DMS153 (cell line): ENCODE data around the gene OR8H1.

Experiments used
- DNase-seq: peaks from one replicate; lab custom pipeline; 2025; lab: John Stamatoyannopoulos, UW

Gene OR8H1, protein sequence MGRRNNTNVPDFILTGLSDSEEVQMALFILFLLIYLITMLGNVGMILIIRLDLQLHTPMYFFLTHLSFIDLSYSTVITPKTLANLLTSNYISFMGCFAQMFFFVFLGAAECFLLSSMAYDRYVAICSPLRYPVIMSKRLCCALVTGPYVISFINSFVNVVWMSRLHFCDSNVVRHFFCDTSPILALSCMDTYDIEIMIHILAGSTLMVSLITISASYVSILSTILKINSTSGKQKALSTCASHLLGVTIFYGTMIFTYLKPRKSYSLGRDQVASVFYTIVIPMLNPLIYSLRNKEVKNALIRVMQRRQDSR

GRCh38 chr11:56292154-56292553 is at the start of gene OR8H1:
Gene OR8H1 (minus strand): TSS chr11:56292254. CDS start chr11:56291062, 1,192 bp downstream.
- DNase-seq = no peak

GRCh38 chr11:56340289-56340688 is 48.2 kb upstream of the OR8H1 start:
- no peak for DNase-seq

DNA sequence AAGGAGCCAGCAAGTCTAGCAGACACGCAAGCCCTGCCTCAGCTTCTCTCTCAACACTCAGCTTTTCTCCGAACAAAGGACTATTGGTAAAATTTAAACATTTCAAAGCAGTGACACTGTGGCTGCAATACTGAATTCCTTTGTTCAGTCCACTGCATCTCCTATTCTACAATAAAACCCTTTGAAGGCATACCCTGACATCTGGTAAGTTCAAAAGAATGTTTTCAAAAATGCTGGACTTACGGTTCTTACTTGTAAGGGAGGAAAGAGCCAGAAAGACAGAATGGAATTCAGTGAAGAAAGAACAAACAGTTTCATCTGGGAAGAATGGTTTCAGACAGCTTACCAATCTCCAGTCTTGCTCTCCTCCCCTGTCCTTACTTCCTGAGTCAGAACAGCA is 41.1 kb upstream of the OR8H1 start:
- no peak for DNase-seq

DNA sequence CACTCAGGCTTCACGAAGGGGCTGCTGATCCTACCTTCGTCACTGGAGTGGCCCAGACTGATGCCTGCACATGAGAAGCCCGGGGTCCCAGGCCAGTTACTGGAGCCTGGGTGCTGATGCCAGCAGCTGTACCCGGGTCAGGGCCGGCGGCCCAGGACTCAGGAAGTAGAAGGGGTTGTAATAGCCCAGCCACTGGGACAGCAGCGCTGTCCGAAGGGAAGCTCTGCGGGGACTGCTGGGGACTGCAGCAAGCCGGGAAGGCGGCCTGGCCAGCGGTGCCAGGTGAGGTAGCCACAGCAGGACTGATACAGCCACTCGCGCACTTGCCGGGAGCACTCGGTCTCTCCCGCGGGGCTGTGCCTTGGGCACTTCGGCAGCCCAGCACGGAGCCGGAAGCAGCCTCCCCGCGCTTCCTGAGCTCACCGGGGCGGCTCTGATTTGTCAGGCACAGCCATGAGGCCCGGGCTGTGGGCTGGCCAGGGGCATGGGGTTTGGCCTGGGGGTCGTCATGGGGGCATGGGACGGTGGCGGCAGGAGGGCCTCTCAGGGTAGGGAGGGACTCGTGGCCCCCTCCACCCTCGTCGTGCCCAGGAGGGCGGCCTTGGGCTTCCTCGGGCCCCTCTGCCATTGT is 39.9 kb upstream of the OR8H1 start:
- DNase-seq = no peak

GRCh38 chr11:56314844-56315243 is 22.8 kb upstream of the OR8H1 start, which contains the start of gene OR8K3:
Gene OR8K3 (plus strand): TSS chr11:56315144. CDS start chr11:56318307, 3,163 bp downstream.
- DNase-seq = no peak

- DNase-seq = no peak
These were observed 15.8 kb upstream of the OR8H1 start for GRCh38 chr11:56307836-56308235.

DNA sequence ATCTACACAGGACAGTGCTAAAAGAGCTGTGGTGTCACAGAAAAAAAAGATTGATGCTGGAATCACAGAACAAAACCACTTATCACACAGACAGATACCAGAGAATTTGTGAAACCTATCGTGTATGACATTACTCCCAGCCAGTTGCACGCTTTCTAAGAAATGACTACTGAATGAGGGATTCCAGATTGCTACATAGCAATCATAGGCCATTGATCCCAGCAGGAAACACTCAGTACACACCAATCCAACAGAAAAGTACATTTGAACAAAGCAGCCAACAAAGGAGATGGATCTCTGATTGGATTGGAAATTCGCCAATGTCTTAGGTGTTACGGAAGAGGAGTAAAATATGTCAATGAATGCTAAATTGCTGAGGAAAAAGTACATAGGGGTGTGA is 4.8 kb upstream of the OR8H1 start:
- DNase-seq = no peak

DNA sequence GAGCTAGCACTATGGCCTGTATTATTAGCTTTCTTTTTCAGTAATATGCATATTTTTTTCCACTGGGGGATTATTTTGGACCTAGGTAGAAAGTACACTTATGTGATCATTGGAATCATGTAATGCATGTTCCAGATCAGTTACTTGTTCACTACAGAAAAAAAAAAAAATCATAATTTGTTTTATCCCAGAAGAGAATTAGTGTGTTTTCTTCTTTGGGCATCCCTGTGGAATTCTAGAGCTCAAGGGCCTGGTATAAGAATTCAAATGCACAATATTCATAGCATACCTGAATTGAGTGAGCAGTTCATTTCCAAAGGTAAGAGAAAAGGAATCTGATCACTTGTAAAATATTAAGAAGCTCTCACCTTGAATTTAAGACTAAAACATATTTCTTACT is 18.2 kb downstream of the OR8H1 start, which contains the start of gene OR5T1:
Gene OR5T1 (plus strand): TSS at position 301 of the 400 bp plus-strand sequence. CDS start 1,485 bp downstream, outside the sequence.
- DNase-seq = no peak

GRCh38 chr11:56271092-56271491 is 21.0 kb downstream of the OR8H1 start:
- DNase-seq = peak; percentile 42

DNA sequence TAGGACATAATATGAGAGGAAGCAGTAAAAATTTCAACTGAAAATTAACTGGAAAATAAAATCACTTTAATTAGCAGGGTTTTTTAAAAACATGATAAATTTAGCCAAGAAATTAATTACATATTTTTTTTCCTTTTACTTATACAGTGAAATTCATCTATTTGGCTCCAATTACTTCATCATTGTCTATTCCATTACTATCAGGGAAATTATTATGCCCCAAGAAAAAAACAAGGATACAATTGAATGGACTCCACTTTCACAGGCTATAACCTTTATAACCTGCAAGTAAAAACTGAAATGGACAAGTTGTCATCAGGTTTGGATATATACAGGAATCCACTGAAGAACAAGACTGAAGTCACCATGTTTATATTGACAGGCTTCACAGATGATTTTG is 40.1 kb downstream of the OR8H1 start, which contains the start of gene OR5T3:
Gene OR5T3 (plus strand): TSS at position 301 of the 400 bp plus-strand sequence. CDS start 0 bp downstream, at position 301.
- DNase-seq = no peak
